GM12878 (cell line): ENCODE measurements around the gene TMEM250.

ENCODE experiments used
- CBX3 ChIP-seq: fragments of 200-600 bp; sonication (generic); IDR thresholded peaks from 2 replicates; pipeline ENCODE4 v1.6.1; 2016; ENCODE audit warnings: low read depth, borderline replicate concordance
- HCFC1 ChIP-seq: fragments of 150-350 bp; IDR thresholded peaks from 2 replicates; pipeline ENCODE4 v1.6.1; 2014; ENCODE audit warnings: low read length
- IRF4 ChIP-seq: IDR thresholded peaks from 2 replicates; pipeline ENCODE4 v1.6.1; 2011; ENCODE audit warnings: low read depth, low read length
- MEF2B ChIP-seq: fragments of 450-650 bp; IDR thresholded peaks from 2 replicates; pipeline ENCODE4 v1.6.1; 2018; ENCODE audit warnings: mild to moderate bottlenecking, moderate library complexity; ENCODE audit not compliant: partially characterized antibody, poor library complexity, severe bottlenecking
- POLR2A ChIP-seq: IDR thresholded peaks from 2 replicates; pipeline ENCODE4 v1.6.1; 2011; ENCODE audit warnings: low read depth, mild to moderate bottlenecking, low read length
- POLR2AphosphoS5 ChIP-seq: IDR thresholded peaks from 2 replicates; pipeline ENCODE4 v1.6.1; 2011; ENCODE audit warnings: mild to moderate bottlenecking, low read length, inconsistent platforms
- RB1 ChIP-seq: fragments of 450-650 bp; formaldehyde crosslinking; IDR thresholded peaks from 2 replicates; pipeline ENCODE4 v1.6.1; 2017; ENCODE audit warnings: mild to moderate bottlenecking, borderline replicate concordance
- SIN3A ChIP-seq: IDR thresholded peaks from 2 replicates; pipeline ENCODE4 v1.6.1; 2012; ENCODE audit warnings: low read depth, low read length, improper control_type of control experiment
- SMARCA5 ChIP-seq: fragments of 450-650 bp; IDR thresholded peaks from 2 replicates; pipeline ENCODE4 v1.6.1; 2017; ENCODE audit warnings: mild to moderate bottlenecking
- SUZ12 ChIP-seq: fragments of 200-600 bp; sonication (generic); IDR thresholded peaks from one replicate; pipeline ENCODE4 v1.6.1; 2018; ENCODE audit warnings: antibody characterized with exemption, mild to moderate bottlenecking; ENCODE audit not compliant: unreplicated experiment
- TAF1 ChIP-seq: IDR thresholded peaks from 2 replicates; pipeline ENCODE4 v1.6.1; 2011; ENCODE audit warnings: mild to moderate bottlenecking, low read depth, low read length, borderline replicate concordance
- YY1 ChIP-seq: IDR thresholded peaks from 2 replicates; pipeline ENCODE4 v1.6.1; 2011; ENCODE audit warnings: low read depth, mild to moderate bottlenecking, low read length
- TF ChIP-seq, protein P1 (sequence below), 3 experiments: IDR thresholded peaks in 2 of 3; conservative IDR thresholded peaks in 1 of 3; 2 replicates each; pipeline ENCODE4 v1.5.1; 2011; ENCODE audit warnings: low read depth in 3 of 3, low read length in 3 of 3, mild to moderate bottlenecking in 3 of 3, control low read depth in 2 of 3, moderate library complexity in 2 of 3, inconsistent platforms in 1 of 3, mixed read lengths in 1 of 3; ENCODE audit not compliant: control insufficient read depth in 2 of 3, insufficient read depth in 1 of 3; ENCODE audit errors: extremely low read depth in 1 of 3
- TF ChIP-seq, protein P2 (sequence below): fragments of 450-650 bp; IDR thresholded peaks from 2 replicates; pipeline ENCODE4 v1.6.1; 2016; ENCODE audit warnings: mild to moderate bottlenecking, moderate library complexity, borderline replicate concordance

DNA sequence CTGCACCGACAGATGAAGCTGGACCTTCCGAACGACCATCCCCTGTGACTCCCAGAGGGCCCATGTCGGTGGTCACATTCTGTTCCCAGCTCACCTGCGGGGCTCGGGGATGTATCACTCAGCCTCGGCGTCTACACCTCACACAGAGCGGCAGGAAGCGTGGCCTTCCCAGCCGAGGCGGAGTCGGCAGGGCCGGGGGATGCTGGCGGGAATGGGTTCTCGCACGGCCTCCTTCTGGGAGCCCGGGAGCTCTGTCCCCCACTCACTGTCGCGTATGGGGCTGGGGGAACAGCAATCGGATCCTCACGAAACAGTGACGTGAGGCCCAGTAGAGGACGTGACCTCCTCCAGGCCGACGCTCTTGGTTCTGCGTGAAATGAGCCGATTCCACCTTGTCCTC is 44.0 kb downstream of the TMEM250 start:
- no peak for TF ChIP-seq SUZ12
- TF ChIP-seq POLR2AphosphoS5: no peak
- TF ChIP-seq SMARCA5: no peak
- TF ChIP-seq HCFC1: no peak
- TF ChIP-seq POLR2A: no peak
- TF ChIP-seq MEF2B: no peak
- TF ChIP-seq CBX3: no peak
- TF ChIP-seq, protein P1, sequence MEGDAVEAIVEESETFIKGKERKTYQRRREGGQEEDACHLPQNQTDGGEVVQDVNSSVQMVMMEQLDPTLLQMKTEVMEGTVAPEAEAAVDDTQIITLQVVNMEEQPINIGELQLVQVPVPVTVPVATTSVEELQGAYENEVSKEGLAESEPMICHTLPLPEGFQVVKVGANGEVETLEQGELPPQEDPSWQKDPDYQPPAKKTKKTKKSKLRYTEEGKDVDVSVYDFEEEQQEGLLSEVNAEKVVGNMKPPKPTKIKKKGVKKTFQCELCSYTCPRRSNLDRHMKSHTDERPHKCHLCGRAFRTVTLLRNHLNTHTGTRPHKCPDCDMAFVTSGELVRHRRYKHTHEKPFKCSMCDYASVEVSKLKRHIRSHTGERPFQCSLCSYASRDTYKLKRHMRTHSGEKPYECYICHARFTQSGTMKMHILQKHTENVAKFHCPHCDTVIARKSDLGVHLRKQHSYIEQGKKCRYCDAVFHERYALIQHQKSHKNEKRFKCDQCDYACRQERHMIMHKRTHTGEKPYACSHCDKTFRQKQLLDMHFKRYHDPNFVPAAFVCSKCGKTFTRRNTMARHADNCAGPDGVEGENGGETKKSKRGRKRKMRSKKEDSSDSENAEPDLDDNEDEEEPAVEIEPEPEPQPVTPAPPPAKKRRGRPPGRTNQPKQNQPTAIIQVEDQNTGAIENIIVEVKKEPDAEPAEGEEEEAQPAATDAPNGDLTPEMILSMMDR (IDR thresholded peaks at IDR 0.05 in 2 of 3, conservative IDR thresholded peaks at IDR 0.05 in 1 of 3; ENCODE audit: control insufficient read depth in 2 of 3, extremely low read depth in 1 of 3, insufficient read depth in 1 of 3, low read depth in 3 of 3, low read length in 3 of 3): no peak
- TF ChIP-seq SIN3A: no peak
- TF ChIP-seq TAF1: no peak
- TF ChIP-seq RB1: no peak
- no peak for TF ChIP-seq IRF4
- TF ChIP-seq, protein P2, sequence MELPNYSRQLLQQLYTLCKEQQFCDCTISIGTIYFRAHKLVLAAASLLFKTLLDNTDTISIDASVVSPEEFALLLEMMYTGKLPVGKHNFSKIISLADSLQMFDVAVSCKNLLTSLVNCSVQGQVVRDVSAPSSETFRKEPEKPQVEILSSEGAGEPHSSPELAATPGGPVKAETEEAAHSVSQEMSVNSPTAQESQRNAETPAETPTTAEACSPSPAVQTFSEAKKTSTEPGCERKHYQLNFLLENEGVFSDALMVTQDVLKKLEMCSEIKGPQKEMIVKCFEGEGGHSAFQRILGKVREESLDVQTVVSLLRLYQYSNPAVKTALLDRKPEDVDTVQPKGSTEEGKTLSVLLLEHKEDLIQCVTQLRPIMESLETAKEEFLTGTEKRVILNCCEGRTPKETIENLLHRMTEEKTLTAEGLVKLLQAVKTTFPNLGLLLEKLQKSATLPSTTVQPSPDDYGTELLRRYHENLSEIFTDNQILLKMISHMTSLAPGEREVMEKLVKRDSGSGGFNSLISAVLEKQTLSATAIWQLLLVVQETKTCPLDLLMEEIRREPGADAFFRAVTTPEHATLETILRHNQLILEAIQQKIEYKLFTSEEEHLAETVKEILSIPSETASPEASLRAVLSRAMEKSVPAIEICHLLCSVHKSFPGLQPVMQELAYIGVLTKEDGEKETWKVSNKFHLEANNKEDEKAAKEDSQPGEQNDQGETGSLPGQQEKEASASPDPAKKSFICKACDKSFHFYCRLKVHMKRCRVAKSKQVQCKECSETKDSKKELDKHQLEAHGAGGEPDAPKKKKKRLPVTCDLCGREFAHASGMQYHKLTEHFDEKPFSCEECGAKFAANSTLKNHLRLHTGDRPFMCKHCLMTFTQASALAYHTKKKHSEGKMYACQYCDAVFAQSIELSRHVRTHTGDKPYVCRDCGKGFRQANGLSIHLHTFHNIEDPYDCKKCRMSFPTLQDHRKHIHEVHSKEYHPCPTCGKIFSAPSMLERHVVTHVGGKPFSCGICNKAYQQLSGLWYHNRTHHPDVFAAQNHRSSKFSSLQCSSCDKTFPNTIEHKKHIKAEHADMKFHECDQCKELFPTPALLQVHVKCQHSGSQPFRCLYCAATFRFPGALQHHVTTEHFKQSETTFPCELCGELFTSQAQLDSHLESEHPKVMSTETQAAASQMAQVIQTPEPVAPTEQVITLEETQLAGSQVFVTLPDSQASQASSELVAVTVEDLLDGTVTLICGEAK: no peak
- no peak for TF ChIP-seq YY1
